PC-3 (cell line): Measurements from ENCODE around the gene ATXN7L3. TPM values are rescaled to one million over a fixed set of nuclear protein-coding genes. Genes with fewer than 3 reads are reported as not detected.

Experiments
- ATAC-seq: fragments of 200-7000 bp; cut with Tn5 transposase; 2 replicates; pipeline ENCODE4 v1.9.1; 2020; ENCODE audit warnings: mild to moderate bottlenecking, moderate library complexity
- BruUV-seq: library from RNA; stranded (reverse); fragments of 400-500 nt; replicated peaks from 2 replicates; lab custom pipeline; 2021; lab: Mats Ljungman, UMichigan
- CTCF ChIA-PET: fragments of 300-600 bp; sonication (Branson Sonifier 250); formaldehyde crosslinking; loops from one replicate; lab custom pipeline; 2022; ENCODE audit warnings: antibody characterized with exemption; lab: Charles Lee
- POLR2A ChIA-PET: fragments of 300-600 bp; sonication (Branson Sonifier 250); formaldehyde crosslinking; loops from one replicate; lab custom pipeline; 2022; ENCODE audit warnings: antibody characterized with exemption; ENCODE audit not compliant: unreplicated experiment; lab: Charles Lee
- DNase-seq: peaks from one replicate; pipeline ENCODE4 v3.0.0-alpha.2; 2015
- H2AFZ ChIP-seq: fragments of 300-600 bp; sonication (generic); 2 replicates; pipeline ENCODE4 v1.6.0; 2016; ENCODE audit warnings: antibody characterized with exemption, low read length
- H3F3A ChIP-seq: fragments of 300-600 bp; sonication (generic); one replicate; pipeline ENCODE4 v1.6.0; 2017; ENCODE audit warnings: antibody characterized with exemption, low read length, control low read depth, mild to moderate bottlenecking; ENCODE audit not compliant: unreplicated experiment
- H3K27ac ChIP-seq: fragments of 300-600 bp; sonication (generic); 2 replicates; pipeline ENCODE4 v1.5.1; 2016; ENCODE audit warnings: mild to moderate bottlenecking, low read length
- H3K27me3 ChIP-seq: fragments of 300-600 bp; sonication (generic); 2 replicates; pipeline ENCODE4 v1.6.1; 2016; ENCODE audit warnings: low read length, mixed read lengths
- H3K36me3 ChIP-seq: fragments of 300-600 bp; sonication (generic); 2 replicates; pipeline ENCODE4 v1.6.1; 2016; ENCODE audit warnings: low read depth, mixed run types, low read length, mixed read lengths
- H3K4me1 ChIP-seq: fragments of 300-600 bp; sonication (generic); 2 replicates; pipeline ENCODE4 v1.5.1; 2016; ENCODE audit warnings: low read length; ENCODE audit not compliant: insufficient read depth
- H3K4me2 ChIP-seq: fragments of 300-600 bp; sonication (generic); 2 replicates; pipeline ENCODE4 v1.6.0; 2016; ENCODE audit warnings: low read length
- H3K4me3 ChIP-seq: fragments of 300-600 bp; sonication (generic); 2 replicates; pipeline ENCODE4 v1.5.1; 2016; ENCODE audit warnings: mild to moderate bottlenecking, low read length, mixed read lengths
- H3K79me2 ChIP-seq: fragments of 300-600 bp; sonication (generic); 2 replicates; pipeline ENCODE4 v1.6.1; 2017; ENCODE audit warnings: low read length, mixed read lengths
- H3K9ac ChIP-seq: fragments of 300-600 bp; sonication (generic); 2 replicates; pipeline ENCODE4 v1.6.0; 2016; ENCODE audit warnings: mild to moderate bottlenecking, low read length
- H3K9me2 ChIP-seq: fragments of 300-600 bp; sonication (generic); replicated peaks from 2 replicates; pipeline ENCODE4 v1.6.1; 2016; ENCODE audit warnings: mixed run types, low read length, mixed read lengths
- H3K9me3 ChIP-seq: fragments of 300-600 bp; sonication (generic); 2 replicates; pipeline ENCODE4 v1.6.1; 2016; ENCODE audit warnings: low read length, mixed read lengths
- H4K20me1 ChIP-seq: fragments of 300-600 bp; sonication (generic); 2 replicates; pipeline ENCODE4 v1.6.1; 2016; ENCODE audit warnings: low read length, mixed read lengths
- EZH2 ChIP-seq: fragments of 300-600 bp; sonication (generic); IDR thresholded peaks from one replicate; pipeline ENCODE4 v1.6.1; 2017; ENCODE audit warnings: antibody characterized with exemption, mild to moderate bottlenecking, low read length; ENCODE audit not compliant: unreplicated experiment
- EZH2phosphoT487 ChIP-seq: fragments of 300-600 bp; sonication (generic); IDR thresholded peaks from 2 replicates; pipeline ENCODE4 v1.6.1; 2018; ENCODE audit warnings: mild to moderate bottlenecking, antibody characterized with exemption, low read length, borderline replicate concordance
- intact Hi-C: fragments of 100-400 bp; cut with micrococcal nuclease; formaldehyde crosslinking; loops from 2 replicates; pipeline ENCODE4 v1.9.0; 2023
- total RNA-seq: library from RNA; depleted of rRNA; stranded (reverse); fragments of >200 nt; gene quantifications from 2 replicates; pipeline ENCODE4 v1.2.3, GENCODE V29; 2014
- TF ChIP-seq, protein P1 (sequence below): fragments of 300-600 bp; sonication (generic); conservative IDR thresholded peaks from 2 replicates; pipeline ENCODE4 v1.5.1; 2017; ENCODE audit warnings: antibody characterized with exemption, low read depth, mild to moderate bottlenecking, low read length

ATXN7L3 gene
- total RNA-seq, 1 experiment from 2014 or later = 73.9 TPM

DNA sequence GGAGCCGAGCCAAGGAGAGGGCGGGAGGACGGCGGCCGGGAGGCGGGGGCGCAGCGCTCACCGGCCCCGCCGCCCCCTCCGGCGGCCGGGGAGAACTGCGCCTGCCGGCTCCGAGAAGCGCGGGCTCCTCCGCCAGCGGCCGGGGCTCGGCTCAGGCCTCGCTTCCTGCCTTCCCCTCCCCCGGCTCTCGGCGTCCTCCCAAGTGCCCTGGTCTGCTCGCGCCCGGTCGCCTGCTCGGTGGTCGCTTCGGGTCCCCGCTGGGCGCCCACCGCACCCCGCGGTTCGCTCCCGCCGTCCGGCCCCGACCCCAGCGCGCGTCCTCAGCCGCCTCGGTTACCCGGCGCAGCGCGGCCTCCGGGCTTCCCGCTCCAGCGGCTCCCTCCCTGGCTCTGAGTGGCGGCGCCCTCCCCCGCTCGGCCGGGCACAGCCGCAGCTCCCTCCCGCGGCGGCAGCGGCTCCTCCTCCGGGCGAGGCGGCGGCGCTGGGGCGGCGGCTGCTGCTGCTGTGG lies 19.5 kb upstream of the ATXN7L3 start:
- H3K9me2 ChIP-seq = no peaks in the 10 kb centered on the region
- H2AFZ ChIP-seq = no peak overlapping the region
- H3K9ac ChIP-seq = peak overlapping the region; percentile 97
- CTCF ChIA-PET = interaction anchor here (0.7 to 1.2 kb wide), 3 partner anchors 33 to 105 kb away, joined by 4 to 7 read pairs (median 4); partner anchors contain the start of gene TMUB2
- H3K27ac ChIP-seq = peak overlapping the region; percentile 71
- DNase-seq = peak; percentile 82
- H3K4me3 ChIP-seq = peak overlapping the region; percentile 73
- no TSS peak for BruUV-seq
- peaks cover 31% of the 10 kb centered on the region for H3K36me3 ChIP-seq
- intact Hi-C loops = no loop called here
- no peaks in the 10 kb centered on the region for H3K27me3 ChIP-seq
- TF ChIP-seq EZH2phosphoT487 (no peak), EZH2 (no peak)
- TF ChIP-seq, protein P1, sequence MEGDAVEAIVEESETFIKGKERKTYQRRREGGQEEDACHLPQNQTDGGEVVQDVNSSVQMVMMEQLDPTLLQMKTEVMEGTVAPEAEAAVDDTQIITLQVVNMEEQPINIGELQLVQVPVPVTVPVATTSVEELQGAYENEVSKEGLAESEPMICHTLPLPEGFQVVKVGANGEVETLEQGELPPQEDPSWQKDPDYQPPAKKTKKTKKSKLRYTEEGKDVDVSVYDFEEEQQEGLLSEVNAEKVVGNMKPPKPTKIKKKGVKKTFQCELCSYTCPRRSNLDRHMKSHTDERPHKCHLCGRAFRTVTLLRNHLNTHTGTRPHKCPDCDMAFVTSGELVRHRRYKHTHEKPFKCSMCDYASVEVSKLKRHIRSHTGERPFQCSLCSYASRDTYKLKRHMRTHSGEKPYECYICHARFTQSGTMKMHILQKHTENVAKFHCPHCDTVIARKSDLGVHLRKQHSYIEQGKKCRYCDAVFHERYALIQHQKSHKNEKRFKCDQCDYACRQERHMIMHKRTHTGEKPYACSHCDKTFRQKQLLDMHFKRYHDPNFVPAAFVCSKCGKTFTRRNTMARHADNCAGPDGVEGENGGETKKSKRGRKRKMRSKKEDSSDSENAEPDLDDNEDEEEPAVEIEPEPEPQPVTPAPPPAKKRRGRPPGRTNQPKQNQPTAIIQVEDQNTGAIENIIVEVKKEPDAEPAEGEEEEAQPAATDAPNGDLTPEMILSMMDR = 0 out of 2 replicates have a peak, but pooled peaks have one; percentile 15
- H3K9me3 ChIP-seq = no peaks in the 10 kb centered on the region
- peak overlapping the region; percentile 77 for H3K4me2 ChIP-seq
- H3K79me2 ChIP-seq = peaks cover 62% of the 10 kb centered on the region
- peak; percentile 17 for ATAC-seq
- peaks cover 10% of the 10 kb centered on the region for H3F3A ChIP-seq
- H3K4me1 ChIP-seq = peaks cover 36% of the 10 kb centered on the region
- POLR2A ChIA-PET = interaction anchor here (0.6 to 1.6 kb wide), 3 partner anchors 13 to 108 kb away, joined by 3 to 12 read pairs (median 10); no protein-coding TSS in a partner anchor
- H4K20me1 ChIP-seq = no peaks in the 10 kb centered on the region

DNA sequence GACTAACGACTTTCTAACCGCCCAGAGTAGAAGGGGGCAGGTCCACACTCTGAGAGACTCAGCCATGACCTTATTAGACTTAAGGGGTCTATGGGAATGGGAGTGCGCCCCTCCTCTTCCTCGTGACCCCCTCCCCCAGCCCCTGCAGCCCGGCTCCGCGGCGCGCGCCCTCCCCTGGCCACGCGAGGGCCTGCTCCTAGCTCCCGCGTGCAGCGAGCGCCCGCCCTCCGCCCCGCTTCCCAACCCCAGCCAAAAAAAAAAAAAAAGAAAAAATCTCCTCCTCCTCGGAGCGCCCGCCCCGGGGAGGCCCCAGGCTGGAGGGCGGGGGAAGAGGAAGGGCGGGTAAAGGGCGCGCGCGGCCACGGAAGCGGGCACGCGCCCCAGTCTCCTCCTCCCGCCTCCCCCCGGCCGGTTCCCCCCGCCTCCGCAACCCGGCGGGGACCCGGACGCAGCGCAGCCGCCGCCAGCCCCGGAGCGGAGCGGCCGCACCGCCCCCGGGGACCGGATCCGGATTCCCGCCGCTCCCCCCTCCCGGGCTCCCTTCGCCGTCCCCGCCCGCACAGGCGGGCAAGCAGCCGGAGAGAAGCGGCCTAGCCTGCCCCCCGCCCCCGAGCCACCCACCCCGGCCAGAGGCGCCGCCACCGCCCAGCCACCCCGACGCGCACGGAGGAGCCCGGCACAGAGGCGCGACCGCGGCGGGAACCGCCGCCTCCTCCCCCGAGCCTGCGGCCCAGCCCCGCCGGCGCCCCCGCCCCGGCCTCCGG lies 18.8 kb upstream of the ATXN7L3 start:
- Histone ChIP-seq H3K9ac (peak overlapping the region; percentile 97), H3K27ac (peak overlapping the region; percentile 71), H3K4me2 (peak overlapping the region; percentile 93), H3K9me2 (no peaks in the 10 kb centered on the region), H3K9me3 (no peaks in the 10 kb centered on the region), H2AFZ (peak overlapping the region; percentile 44), H3K4me1 (peaks cover 32% of the 10 kb centered on the region), H3K79me2 (peaks cover 62% of the 10 kb centered on the region), H4K20me1 (no peaks in the 10 kb centered on the region), H3F3A (peaks cover 6% of the 10 kb centered on the region), H3K27me3 (no peaks in the 10 kb centered on the region), H3K36me3 (peaks cover 37% of the 10 kb centered on the region), H3K4me3 (peak overlapping the region; percentile 73)
- no TSS peak for BruUV-seq
- POLR2A ChIA-PET = interaction anchor here (0.6 to 1.6 kb wide), 7 partner anchors 30 to 1170 kb away, joined by 3 to 15 read pairs (median 7); no protein-coding TSS in a partner anchor
- TF ChIP-seq, protein P1 = peak; percentile 76
- TF ChIP-seq EZH2 (no peak), EZH2phosphoT487 (peak; percentile 47; the same call in 1 of the 2 replicates)
- CTCF ChIA-PET = interaction anchor here (0.6 to 1.2 kb wide), 11 partner anchors 9 to 326 kb away, joined by 3 to 6 read pairs (median 5); partner anchors contain the start of gene TMUB2
- ATAC-seq (peak; percentile 10), DNase-seq (peak; percentile 97)
- intact Hi-C loops = loop anchor here (1.0 kb wide), 1 partner anchor 106 kb away; the partner anchor contains the start of gene SLC25A39
